VCaP (cell line): ENCODE data around the gene NEUROG1.
"Not testable (repeated sequence)": the region's sequence is repeated elsewhere in the genome, so short reads cannot be mapped to it uniquely, and the experiment has no call there.

Experiments
- H3K27ac ChIP-seq: fragments of 450-650 bp; 2 replicates; pipeline ENCODE4 v1.5.1; 2017
- TF ChIP-seq, protein P1 (sequence below): fragments of 450-650 bp; conservative IDR thresholded peaks from 2 replicates; pipeline ENCODE4 v1.5.1; 2017; ENCODE audit warnings: mild to moderate bottlenecking, moderate library complexity

The NEUROG1 gene

DNA sequence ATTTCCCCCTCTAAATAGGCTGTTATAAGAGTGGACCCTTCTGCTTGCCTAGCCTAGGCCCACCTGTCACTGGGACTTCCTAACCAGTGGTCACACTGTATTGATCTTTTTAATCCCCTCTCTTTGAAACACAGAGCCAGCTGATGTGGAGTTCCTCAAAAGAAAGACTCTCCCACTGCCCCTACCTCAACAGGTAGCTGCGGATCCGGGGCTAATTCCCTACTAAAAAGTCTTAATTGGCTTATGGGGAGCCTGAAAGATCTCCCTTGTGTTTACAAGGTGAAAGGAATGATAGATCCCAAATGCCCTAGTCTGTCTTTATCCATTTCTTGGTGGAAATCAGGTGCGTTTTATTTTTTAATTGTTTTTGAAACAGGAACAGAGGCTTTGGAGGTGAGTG, 2.0 kb downstream of the NEUROG1 start:
- TF ChIP-seq, protein P1, sequence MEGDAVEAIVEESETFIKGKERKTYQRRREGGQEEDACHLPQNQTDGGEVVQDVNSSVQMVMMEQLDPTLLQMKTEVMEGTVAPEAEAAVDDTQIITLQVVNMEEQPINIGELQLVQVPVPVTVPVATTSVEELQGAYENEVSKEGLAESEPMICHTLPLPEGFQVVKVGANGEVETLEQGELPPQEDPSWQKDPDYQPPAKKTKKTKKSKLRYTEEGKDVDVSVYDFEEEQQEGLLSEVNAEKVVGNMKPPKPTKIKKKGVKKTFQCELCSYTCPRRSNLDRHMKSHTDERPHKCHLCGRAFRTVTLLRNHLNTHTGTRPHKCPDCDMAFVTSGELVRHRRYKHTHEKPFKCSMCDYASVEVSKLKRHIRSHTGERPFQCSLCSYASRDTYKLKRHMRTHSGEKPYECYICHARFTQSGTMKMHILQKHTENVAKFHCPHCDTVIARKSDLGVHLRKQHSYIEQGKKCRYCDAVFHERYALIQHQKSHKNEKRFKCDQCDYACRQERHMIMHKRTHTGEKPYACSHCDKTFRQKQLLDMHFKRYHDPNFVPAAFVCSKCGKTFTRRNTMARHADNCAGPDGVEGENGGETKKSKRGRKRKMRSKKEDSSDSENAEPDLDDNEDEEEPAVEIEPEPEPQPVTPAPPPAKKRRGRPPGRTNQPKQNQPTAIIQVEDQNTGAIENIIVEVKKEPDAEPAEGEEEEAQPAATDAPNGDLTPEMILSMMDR: no peak

DNA sequence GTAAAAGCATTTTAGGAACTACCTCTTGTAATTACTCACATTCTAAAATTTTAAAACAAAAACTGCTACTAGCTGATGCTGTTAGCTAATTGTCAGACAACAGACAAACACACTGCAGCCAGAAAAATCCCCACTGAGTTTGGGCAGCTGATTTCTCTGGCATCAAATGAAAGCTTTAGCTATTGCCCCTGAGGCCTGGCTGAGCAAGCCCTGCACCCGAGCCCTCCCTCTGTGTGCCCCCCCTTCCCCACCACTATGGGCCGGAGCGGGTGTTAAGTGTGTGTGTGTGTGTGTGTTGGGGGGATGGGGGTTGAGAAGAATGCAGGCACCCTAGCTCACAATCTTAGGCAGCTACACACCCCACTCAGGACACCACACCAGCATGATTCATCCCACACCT, 2.4 kb downstream of the NEUROG1 start:
- TF ChIP-seq, protein P1: no peak
- H3K27ac ChIP-seq: no peak overlapping the region

More for the DNA sequence above, 2.0 kb downstream of the NEUROG1 start:
- H3K27ac ChIP-seq: no peak overlapping the region

DNA sequence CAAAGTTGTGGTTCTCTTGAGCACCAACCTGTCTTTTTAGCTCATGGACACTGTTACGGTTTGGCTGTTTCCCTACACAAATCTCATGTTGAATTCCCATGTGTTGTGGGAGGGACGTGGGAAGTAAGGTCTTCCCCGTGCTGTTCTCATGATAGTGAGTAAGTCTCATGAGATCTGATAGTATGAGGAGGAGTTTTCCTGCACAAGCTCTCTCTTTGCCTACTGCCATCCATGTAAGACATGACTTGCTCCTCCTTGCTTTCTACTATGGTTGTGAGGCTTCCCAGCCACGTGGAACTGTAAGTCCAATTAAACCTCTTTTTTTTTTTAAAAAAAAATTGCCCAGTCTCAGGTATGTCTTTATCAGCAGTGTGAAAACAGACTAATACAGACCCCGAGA, 6.2 kb downstream of the NEUROG1 start:
- not testable (repeated sequence) for H3K27ac ChIP-seq

DNA sequence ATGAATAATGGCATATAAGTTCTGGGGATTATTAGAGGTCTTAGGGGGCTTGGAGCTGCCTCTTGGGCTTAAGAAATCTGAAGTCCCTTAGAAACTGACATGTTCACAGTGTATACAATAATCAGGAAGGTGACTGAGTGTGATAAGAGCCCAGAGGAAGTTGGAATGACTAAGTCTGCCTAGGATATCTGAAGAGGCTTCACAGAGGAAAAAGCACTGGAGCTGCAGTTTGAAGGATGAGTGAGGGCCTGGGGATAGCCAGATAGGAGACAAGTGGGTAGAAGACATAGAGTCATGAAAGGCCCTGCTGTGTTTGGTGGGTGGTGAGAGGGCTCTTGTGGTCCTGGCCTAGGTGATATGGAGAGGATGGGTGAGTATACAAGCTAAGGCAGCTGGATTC, 8.8 kb downstream of the NEUROG1 start:
- H3K27ac ChIP-seq: no peak overlapping the region
- TF ChIP-seq, protein P1: no peak

DNA sequence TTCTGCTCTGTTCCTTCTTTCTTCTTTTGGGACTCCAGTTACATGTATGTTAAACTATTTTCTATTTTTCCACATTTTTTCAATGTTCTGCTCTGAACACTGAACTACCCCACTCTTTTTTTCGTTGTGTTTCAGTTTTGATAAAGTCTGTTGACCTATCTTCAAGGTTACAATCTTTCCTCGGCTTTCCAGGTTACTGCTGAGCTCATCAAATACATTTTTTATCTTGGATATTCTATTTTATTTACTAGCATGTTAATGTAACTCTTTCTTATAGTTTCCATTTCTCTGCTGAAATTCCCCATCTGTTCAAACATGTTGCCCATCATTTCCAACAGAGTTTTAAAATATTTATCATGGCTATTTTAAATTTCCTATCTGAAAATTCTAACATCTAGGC, 13.8 kb downstream of the NEUROG1 start:
- TF ChIP-seq, protein P1: no peak
- H3K27ac ChIP-seq: no peak overlapping the region

DNA sequence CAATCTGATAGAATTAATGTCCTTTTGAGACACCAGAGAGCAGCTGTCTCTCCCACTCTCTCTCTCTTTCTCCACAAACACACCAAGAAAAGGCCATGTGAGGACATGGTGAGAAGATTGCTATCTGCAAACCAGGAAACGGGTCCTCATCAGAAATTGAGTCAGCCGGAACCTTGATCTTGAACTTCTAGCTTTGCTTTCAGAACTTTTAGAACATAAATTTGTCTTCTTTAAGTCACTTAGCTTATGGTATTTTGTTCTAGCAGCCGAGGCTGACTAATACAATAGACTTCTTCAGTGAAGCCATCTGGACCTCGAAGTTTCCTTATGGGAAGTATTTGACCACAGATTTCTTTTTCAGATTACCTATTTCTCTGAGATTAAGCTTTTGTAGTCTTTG, 18.1 kb downstream of the NEUROG1 start:
- TF ChIP-seq, protein P1: no peak
- H3K27ac ChIP-seq: no peak overlapping the region

DNA sequence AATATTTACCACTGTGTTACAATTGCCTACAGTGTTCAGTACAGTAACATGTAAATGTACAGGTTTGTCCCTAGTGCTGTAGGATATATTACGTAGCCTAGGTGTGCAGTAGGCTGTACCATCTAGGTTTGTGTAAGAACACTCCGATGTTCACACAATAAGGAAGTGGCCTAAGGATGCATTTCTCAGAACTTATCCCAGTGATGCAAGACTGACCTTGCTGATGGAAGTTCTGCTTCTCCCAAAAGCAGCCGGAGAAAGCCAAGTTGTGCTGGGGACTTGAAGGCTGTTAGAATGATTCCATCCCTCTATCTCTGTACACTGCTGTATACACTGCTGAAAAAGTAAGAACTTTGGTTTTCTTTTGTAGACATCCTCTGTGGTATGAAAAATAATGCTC, 21.6 kb downstream of the NEUROG1 start:
- TF ChIP-seq, protein P1: no peak
- H3K27ac ChIP-seq: no peak overlapping the region

DNA sequence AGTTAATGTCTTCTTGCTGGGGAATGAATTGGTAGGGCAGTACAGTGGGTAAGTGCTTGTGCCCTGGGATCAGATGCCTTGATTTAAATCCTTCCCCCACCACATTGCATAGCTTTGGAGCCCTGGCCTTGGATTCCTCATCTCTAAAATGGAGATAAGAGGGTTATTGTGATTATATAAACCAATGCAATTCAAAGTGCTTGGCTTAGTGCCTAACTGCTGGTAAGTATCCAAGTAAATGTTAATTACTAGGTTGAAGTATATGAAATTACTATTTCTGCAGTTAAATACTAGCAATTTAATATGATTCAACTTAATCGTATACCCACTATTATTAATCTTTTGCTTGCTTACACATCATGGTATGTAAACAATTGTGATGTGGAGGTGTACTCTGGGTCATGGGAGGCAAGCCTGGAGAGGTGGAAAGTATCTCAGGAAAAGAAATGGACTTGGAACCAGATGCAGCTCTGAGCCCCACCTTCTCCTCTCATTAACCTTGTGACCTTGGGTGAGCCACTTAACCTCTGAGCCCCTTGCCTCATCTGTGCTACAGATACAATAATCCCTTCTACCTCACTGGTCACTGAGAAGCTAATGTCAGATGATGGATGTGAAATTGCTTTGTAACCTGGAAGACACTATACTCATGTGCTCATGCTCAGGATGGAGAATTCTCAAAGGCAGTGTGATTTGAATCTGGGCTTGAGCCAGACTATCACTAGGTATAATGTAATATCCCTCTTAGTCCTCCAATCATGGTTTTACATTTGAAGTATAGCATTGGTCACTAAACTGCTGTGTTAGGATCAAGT, 23.8 kb downstream of the NEUROG1 start:
- TF ChIP-seq, protein P1: no peak

More for the DNA sequence above, 23.8 kb downstream of the NEUROG1 start:
- no peak overlapping the region for H3K27ac ChIP-seq
